CD4-positive, alpha-beta T cell treated with Interferon alpha-2 for 1 hour (primary cell): ENCODE results near the gene CAMK2D.

Experiments
- DNase-seq, 2 donors: peaks; one replicate each; pipeline ENCODE4 v3.0.0-alpha.2; 2020 to 2022

The CAMK2D gene

DNA sequence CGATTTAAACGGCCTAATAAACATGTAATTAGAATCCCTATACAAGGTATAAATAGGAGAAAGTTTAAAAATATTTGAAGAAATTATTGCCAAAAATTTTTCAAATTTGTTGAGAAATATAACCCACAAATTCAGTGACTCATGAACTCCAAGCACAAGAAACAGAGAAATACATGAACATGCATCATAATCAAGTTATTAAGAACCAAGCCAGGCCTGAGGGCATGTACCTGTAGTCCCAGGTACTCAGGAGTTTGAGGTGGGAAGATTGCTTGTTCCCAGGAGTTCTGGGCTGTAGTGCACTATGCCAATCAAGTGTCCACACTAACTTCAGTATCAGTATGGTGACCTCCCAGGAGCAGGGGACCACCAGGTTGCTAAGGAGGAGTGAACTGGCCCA is 341.9 kb downstream of the CAMK2D start:
- no peak for DNase-seq

DNA sequence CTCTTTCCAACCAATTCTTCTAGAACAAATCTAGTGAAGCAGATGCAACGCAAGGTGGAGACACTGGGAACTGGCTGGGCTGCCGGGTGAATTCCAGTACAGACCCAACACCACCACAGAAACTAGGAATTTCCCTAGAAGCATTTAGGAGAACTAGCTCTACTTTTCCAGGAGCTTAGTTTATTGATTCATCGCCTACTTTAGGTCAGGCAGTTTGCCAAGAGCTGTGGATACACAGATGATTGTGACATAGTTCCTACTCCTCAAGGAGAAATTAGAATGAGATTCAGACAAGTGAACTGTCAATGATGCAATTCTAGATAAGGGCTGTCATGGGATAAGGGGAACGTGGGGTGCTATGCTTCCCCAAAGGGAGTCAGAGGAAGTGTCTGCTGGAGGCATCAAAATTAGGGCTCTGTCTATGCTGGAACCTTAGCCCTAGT is 350.0 kb downstream of the CAMK2D start:
- no peak for DNase-seq

DNA sequence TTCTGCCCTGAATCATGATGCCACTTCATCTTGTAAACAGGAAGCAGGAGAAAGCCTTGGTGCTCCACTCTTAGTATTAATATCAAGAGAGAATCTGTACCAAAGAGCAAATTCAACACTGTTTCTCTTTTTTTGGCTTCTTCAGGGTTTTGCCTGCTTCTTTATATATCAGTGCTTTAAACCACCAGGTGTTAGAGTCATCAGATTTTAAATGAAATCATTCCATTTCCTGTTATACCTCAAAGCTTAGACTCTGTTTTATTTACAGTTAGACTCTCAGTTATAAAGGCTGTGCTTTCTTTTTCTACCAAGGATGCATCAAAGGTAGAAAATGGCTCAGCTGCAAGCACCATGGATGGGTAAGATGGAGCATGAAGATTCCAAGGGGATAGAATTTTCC is 350.9 kb downstream of the CAMK2D start:
- no peak for DNase-seq

DNA sequence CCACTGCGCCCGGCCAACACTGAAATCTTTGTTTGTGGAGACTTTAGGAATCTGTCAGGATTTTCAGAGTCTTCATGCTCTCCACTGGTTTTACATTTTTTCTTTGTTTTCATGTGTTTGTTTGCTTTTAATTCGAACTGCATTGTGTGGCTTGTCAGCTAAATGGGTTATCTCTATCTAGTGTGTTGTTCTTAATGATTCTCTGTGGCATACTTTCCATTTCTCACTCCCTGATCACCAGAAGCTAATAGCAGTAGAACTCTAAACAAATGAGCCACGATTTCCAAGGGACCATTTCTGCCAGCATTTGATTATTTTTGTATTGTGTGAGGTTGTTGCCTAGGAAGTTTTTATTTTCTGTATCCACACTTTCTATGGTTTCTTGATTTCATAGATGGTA is 352.4 kb downstream of the CAMK2D start:
- DNase-seq: no peak

DNA sequence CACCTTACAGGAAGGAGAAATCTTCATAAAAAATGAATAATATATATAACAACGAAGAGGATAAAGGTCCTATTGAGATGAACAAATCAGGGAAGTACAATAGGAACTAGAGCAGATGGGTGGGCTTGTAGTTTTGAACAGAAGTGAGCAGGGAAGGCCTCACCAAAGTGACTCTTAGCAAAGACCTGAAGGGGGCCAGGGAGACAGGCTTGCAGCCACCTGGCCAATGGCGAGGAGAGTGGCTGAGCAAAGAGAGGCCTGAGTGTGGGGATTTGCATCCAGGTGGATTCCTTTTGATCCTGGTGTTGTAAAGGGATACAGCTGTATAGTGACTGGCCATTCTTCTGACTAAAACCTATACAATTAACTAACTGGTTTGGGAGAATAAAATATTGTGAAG is 354.1 kb downstream of the CAMK2D start:
- no peak for DNase-seq

DNA sequence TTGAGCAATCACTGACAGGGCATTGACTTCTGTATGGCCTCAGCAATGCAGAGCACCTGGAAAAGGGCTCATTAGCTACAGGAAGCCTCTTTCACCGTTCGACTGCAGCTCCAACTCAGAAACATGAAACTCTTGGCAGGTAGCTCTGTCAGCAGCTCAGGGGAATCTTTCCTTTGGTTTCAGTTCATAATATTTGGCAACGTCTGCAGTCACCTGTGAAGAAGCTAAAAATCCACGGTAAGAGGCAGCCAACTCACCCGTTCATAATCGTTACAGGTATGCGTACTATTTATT is 354.9 kb downstream of the CAMK2D start:
- DNase-seq: no peak

DNA sequence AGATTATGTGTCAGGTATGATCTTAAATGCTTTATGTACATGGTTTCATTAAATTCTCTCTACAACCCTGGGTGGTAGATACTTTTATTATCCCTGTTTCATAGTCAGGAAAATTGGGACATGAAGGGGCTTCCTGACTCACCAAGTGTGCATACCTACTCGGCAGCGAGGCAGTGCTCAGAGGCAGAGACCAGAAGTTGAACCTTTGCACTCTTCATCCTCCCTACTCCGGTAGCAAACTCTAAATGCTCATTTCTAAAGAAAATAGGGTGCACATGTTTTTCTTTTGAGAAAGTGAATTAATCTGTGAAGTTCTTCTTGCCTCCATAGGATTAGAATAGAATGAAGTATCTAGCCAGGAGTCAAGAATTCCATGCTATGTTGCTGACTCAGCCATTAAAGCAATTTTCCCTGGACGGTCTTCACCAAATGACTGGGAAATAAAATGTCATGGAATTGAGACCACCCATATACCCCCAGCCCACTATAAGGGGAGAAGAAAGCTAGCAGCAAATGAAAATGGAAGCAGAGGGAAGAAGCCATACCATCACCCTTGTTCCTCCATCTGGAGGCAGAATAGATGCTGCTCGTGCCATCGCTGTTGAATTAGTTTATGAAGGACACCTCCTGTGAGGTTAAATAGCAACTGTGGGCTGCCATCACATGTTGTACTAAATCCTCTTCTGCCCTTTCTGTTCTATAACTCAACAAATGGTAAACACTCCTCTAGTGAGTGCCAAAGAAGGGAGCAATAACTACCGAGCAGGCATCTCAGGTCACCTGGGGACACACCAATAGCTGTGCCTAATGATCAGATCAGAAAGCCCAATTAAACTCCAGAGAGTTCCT is 355.4 kb downstream of the CAMK2D start:
- DNase-seq: no peak

DNA sequence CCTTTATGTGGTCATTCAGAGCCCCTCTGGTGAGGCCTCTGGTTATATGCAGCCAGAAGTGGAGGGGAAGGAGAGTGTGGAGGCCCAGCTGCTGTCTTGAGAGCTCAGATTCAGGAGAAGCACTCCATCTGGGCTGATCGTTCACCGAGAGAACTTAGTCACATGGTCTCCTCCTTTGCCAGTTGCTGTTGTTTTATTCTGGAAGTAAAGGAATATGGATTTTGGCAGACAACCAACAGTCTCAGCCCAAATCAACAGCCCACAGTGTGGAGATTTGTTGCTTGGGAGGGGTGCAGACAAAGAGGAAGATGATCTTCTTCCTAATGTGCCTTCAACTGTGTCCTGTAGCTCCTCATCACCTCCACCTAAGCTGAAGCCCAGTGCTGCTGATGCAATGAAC is 356.7 kb downstream of the CAMK2D start:
- no peak for DNase-seq

DNA sequence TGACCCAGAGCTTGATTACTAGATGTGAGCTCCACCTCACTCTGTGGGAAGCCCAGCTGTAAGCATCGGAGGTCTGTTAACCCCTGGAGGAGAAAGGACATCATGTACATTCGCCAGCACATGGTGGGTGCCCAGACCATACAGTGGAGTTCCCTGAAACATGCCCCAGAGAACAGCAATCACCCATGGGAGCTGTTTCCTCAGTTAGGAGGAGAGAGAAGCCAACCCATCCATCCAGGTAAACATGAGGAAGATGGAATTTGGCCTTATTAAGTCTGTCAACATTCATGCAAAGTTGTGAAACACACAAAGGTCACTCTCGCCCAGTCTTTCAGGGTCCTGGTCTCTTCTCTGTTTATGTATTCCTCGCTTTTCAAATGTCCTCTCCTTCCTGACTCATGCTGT is 357.4 kb downstream of the CAMK2D start:
- no peak for DNase-seq
